GM19240 (cell line): ENCODE measurements around the gene SAMD7.

Experiments
- DNase-seq: peaks from one replicate; pipeline ENCODE4 v3.0.0; 2011; ENCODE audit warnings: low spot score; ENCODE audit not compliant: insufficient read length

Gene SAMD7

DNA sequence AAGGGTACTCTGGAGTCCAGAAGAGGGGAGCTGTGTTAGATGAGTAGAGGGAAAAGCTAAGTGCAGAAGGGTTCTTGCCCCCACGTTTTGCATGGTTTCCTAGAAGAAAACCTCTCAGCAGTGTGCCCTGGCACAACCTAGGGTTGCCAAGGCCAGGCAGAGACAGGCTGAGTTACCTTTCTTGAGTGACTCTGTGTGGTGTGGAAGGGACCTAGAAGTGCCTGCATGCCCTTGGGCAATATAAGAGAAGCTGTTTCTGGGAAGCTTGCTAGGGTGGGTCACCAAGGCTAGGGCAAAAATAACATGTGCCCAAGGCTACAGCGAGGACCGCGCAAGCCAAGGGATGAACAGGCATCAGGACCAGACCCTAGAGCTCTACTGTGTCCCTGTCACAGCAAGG, 3.4 kb upstream of the SAMD7 start:
- DNase-seq: no peak

DNA sequence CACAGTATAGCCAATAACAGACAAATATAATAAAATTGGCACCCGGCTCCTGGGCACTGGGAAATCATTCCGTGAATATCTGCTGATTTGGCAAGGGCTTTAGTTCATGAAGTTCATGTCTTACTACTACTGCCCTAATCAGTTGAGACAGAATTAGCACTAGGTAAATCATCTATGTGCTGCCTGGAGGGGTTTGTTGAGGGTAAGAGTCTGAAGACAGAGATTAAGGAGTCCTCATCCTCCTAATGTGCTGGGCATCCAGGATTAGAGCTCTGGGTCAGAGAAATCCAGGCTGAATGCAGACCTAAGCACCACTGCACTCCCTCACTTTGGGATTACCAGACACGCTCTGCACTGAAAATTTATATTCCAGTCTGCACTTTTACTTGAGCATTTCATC, 2.0 kb downstream of the SAMD7 start:
- DNase-seq: no peak

DNA sequence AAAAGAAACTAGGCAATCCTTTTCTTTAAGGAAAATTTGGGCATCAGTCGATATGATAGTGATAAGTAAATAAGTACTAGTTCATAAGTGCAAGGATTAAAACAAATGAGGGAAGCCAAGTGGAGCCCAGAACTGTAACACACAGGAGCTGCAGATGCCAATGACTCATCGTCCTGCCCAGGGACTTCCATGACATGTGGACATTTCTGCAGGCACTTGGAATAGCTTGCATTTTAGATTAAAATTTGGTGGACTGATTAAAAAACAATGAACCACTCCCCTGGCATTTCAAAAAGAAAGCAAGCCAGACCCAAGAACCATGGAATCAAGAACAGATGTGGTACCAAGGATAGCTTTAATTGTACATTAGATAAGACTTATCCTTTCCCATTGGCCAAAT, 2.9 kb downstream of the SAMD7 start:
- no peak for DNase-seq

DNA sequence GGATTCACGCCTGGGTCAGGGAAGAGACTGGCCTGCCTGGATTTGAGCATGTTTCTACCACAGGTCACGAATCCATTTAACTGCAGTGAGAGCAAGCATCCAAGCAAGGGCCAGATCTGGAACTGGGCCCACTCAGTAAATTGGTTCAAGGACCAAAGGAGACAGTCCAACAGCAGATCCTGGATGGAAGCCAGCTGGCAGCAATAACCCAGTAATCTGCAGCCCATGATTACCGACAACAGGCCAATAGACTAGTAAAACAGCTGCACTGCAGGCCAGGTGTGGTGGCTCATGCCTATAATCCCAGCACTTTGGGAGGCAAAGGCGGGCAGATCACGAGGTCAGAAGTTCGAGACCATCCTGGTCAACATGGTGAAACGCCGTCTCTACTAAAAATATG, 11.8 kb downstream of the SAMD7 start:
- no peak for DNase-seq

DNA sequence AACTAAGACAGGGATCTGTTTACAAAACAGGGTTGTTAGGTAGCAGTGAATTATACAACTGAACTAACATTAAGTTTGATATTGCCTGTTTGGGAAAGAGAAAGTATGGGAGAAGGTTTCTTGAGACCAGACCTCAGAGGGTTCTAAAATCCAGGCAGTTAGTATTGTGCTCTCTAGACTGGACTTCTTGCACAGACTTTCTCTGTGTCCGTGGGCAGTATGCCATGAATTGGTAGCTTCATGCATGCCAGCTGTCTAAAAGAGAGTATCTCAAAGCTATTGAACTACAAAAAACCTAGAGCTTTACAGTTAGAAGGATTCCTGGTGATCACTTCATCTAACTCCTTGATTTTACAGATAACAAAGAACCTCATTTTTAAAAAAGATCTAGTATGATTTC, 12.5 kb downstream of the SAMD7 start:
- no peak for DNase-seq

DNA sequence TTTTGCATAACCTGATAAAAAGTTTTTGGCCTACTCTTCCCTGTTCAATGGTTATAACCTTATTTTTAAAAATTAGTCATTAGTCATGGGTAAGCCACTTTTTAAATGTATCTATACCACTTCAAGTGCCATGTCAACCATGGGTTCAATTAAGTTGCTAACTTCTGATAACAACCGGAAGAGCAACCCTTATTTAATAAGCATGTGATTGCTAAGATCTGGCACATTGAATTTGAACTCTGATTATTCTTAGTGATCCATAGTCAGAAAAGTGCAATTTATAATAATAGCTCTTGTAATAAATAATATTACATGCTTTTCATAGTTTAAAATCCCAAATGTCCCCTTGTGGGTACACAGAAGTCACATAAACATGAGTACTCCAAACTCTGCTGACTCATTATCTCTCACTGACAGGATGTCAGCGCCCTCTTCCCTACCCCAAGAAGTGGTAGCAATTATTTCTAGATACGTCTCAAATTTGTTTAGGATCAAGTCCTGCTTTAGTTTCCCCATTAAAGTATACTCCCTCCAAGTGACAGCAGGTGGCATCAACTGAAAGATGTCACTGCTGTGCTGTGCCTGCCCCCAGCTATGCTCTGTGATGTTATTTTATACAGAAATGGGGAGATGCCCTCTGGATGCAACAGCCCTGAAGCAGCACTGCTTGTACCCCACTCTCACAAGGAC, 18.6 kb downstream of the SAMD7 start:
- DNase-seq: no peak

DNA sequence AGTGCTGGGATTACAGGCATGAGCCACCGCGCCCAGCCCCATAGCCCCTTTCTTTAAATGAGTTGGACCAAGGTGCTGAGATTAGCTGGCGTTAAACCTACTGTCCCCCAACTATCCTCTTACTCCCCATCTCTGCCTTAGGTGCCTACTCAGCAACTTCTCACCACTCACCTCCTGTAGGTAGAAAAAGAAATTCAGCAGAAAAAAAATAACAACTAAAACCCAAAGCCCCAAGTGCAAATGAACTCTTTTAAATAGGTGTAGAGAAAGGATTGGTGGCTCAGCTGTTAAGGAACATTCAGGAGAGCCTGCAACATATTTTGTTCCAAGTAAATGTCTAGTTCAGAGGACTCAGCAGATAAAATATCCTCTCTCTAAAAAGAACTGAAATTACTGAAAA, 19.5 kb downstream of the SAMD7 start:
- no peak for DNase-seq

DNA sequence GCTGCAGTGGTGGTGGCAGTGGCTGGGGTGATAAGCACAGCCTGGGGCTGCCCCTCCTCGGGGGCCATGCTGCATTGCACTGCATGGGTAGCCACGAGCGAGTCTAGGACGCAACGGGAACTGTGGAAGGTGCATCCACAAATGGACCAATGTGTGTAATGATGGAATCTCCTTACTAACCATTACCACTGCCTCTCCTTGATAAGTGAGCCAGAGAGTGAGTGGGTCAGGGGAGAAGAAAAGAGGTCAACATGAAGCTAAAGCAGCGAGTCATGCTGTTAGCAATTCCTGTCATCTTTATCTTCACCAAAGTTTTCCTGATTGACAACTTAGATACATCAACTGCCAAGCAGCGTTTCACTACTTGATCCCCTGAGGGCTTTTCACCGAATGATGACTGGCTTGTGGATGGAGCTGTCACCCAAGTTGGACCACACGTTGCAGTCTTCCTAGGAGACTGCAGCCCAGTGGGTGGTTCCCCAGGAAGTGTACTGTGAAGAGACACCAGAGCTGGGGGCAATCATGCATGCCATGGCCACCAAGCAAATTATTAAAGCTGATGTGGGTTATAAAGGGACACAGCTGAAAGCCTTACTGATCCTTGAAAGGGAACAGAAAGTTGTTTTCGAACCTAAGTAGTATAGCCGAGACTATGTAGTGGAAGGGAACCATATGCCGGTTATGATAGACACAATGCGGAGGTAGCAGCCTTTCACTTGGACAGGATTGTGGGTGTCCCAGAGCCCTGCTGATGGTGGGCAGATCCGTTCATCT, 20.6 kb downstream of the SAMD7 start:
- DNase-seq: peak; percentile 38

DNA sequence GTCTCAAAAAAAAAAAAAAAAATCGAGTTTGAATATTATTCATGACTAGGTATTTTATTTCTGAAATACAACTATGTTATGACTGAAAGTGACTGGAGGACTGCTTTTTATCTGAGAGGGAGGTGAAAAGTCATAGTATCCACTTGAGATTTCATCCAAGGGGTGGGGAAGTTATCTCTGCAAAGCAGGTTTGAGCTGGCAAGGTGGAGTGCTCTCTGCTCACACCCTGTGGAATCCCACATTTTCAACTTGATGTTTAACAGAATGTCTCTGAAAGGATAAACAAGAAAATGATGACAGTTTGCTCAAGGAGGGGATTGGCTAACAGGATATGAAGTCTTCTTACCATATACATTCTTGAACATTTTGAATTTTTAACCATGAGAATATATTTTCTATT, 27.9 kb downstream of the SAMD7 start:
- no peak for DNase-seq

DNA sequence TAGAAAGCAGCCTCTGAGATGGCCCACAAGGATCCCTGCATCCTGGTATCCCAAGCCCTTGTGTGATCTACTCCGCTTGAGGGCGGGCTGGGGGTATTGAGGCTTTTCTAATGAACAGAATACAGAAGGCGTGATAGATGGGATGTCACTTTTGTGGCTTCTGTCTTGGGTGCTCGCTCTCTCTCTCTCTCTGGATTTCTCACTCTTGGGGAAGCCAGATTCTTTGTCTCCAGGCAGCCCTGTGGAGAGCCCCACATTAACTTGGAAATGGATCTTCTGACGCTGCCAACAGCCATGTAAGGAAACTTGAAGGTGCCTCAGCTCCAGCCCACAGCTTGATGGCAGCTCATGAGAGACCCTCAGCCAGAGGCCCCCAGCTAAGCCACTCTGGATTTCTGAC, 28.4 kb downstream of the SAMD7 start:
- DNase-seq: no peak

DNA sequence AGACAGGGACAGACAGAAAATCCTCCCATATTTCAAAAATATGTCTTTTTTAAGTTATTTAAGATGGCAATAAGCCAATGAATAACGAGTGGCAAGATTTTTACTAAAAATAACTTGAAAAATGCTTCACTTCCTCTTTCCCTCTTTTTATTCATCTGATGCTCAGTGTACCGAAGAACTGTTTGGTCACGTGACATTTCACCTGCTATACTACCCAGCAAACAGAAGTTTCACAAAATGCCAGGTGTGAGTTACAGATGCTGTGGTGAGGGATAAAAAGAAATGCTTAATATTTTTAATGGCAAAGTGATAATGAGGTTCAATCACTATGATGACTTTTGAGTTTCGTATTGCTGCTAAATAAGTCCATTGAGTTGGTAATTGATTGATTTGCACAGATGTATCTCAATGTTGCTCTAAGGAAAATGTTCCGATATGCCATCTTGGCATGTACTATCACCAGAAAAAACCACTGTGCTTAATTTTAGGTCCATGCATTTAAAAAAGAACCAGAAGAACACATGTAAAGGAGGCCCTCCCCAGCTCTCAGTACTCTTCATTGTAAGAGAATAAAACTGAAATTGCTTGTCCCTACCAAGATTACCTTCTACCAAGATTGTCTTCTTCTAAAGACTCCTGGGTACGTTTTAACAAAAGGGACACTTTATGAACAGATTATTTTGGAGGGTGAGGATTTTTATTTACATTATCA, 29.3 kb downstream of the SAMD7 start:
- no peak for DNase-seq

DNA sequence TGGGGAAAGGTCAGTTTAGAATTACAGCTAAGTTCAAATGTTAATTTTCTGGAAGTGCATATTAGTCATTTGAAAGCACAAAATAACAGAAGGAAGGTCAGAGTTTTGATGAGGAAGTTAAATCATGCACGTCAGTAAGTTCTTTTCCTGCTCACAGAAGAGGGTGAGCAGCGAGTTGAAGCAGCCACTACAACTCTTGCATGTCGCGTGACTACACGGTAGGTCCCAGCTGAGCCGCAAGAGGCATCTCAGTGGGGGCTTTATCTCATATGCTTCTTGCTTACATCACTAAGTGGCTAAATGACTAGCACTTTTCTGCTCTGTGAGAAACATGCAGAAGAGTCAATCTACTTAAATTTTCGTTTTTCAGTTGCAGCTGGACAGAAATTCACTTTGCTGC, 33.9 kb downstream of the SAMD7 start:
- DNase-seq: peak; percentile 24

DNA sequence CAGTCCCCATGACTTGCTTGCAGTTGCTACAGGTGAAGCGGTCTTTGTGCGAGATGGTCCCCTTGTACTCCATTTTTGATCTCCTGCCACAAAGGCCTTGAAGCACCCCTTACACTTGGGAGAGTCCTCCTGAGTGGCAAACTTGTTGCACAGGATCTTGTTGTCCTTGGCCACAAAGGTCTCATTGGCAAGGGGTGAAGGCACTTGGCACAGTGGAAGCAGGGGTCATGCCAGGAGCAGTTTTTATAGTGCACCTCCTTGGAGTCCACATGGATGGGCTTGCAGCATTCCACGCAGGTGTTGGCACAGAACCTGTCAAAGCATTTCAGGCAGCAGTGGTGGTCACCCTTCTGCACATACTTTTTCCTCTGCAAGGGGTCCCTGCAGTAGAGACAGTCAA, 35.0 kb downstream of the SAMD7 start:
- no peak for DNase-seq

DNA sequence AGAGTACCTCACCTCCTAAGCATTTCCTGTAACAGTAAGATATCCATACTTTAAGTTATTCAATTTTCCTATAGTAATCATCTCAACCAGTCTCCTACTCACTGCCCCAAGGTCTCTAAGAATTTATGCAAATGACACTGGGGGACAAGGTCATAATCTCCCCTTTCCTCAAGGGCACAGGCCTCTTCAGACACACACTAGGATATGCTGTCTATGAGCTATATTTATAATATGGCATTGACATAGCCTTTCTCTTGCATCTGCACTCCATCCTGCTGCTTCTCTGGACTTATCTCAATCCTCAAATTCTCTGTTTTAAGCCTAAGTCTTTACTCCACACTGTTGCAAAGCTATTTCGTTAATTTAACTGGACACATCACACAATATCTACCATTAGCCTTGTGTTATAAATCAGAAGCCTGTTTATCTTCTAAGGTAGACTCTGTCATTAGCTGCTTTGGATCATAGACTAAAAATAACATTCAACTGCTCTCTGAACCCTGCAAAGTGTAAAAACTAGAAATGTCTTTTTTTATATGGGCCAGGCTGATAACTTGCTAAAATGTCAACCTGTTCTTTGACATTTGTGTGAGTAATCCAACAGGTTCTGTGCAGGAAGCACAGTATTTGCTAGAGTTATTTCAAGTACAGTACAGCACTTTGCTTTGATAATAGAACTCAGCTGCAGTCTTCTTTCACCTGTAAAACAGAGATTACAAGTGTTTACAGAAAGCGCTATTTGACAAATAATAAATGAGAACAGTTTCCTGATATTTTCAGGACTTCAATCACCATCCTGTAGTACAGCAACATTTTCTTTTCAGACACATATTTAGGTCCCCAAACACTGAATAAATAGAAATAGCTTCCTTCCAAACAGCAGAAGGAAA, 37.4 kb downstream of the SAMD7 start:
- no peak for DNase-seq

DNA sequence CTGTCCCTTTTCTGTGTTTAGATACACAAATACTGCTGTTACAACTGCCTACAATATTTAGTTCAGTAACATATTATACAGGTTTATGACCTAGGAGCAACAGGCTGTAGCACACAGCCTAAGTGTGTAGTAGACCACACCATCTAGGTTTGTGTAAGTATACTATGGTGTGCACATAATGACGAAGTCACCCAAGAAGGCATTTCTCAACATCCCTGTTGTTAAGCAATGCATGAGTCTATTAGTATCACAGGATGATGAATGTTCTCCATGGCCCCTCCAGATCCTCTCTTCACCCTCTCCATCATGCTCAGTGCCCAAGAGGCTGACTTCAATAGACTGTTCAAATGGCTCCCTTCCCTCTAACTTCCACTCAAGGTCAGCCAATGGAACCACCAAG, 40.7 kb downstream of the SAMD7 start:
- DNase-seq: no peak

DNA sequence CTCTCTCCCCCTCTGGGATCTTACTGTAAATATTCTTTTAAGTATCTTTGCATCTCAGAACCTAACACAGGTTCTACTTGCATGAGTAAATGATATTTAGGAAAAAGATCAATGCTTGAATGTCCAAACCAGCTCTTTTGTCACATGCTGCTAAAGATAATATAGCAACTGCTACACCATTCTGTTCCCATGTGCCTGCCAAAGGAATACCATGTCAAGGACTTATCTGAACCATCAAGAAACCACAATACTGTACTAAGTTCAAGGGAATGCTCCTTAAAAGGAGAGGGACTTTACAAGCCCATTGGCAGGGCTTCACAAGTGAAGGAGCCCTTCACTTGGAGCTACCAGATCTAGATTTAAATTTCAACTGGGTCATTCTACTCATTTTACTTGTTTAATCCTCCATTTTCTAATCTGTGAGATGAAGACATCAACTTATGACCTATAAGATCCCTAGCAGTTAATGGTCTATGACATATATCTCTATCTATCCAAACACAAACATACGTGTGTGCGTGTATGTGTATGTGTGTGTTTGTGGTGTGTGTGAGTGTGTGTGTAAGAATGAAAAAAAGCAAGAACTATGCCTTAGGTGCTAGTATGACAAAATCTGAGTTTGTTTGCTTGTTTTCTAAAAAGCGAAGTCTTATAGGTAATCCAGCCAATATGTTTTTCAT, 42.2 kb downstream of the SAMD7 start:
- no peak for DNase-seq

DNA sequence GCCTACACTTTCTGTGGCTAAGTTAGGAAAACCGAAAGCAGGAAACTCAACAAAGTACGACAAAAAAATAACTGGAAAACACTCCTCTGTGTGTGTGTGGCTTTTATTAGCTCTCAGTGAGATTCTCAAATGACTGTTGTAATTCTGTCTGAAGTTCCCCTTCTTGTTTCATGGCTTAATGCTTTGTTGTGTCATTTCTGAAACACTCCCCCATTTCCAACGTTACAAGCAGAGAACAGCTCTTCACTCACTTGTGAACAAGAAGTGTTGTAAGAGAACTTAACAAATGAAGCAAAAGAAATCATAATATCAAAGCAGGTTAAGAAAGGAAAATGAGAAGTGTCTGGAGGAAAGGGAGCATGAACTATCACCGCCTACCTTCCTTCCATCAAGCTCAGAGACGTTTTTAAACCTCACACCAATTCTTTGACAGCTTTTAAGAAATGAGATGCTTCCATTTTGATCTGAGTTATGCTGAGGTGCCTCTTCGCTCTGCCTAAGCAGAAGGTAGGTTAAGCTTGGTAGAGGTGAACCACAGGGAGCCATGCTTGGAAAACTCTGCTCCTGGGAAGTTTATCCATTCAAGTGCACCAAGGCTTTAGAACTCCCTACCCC, 42.9 kb downstream of the SAMD7 start:
- no peak for DNase-seq

DNA sequence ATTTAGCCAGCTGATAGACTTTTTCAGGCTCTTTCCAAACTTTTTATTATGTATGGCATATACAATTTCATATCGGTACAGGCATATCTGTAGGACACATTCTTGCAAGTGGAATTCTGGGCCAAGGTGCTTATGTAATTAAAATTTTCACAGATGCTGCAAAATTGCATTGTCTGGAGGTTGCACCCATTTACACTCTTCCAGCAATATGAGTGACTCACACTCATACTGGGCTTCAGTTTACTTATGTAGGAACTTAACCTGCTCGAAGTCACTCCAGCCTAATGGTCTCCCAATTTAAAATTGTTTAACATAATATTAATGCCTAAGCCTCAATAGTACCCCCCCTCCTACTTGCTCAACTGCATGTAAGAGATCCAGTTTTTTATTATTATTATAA, 44.0 kb downstream of the SAMD7 start:
- no peak for DNase-seq

DNA sequence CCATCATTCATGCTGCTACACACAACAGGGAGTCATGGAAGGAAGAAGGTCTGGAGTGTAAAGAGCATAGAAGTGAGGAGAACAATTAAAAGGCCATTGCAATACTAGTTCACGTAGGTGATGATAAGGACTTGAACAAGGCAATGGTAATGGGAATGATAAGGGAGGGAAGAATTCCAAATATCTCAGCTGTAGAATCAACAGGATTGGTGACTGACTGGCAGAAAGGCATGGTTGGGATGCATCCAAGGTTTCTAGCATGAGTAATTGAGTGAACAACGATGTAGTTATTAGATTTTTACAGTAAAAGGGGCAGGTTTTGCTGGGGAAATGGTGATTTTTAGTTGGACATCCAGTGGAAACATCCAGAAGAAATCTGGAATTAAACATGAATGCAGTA, 52.8 kb downstream of the SAMD7 start:
- no peak for DNase-seq

DNA sequence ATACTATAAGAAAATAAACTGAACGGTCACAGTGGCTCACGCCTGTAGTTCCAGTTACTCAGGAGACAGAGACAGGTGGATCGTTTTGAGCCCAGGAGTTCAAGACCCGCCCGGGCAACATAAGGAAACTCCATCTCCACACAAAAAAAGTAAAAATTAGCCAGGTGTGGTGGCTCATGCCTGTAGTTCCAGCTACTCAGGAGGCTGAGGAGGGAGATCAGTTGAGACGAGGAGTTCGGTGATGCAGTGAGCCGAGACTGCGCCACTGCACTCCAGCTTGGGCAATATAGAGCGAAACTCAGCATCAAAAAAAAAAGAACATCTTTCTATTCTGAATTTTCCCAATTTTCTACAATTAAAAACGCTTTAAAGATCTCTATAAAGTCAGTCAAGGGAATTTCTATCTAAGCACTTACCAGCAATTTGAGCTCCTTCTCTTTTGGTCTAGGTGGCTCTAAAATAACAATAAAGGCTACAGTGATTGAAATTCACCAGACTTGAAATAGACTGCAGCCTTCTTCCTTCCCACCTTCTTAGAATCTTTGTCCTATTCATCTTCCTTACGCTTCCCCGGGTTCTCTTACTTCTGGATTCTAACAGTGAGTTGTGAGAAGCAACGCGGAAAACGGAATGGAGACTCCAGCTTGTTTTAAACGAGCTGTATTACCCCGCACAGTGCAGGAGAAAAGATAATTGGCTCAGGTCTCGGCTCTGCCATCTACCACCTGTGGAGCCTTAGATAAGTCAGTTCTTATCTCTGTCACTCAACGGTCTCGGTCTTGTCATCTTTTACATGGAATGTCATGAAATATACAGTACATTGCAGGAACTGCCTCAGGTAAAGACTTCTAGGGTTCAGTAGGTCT, 54.4 kb downstream of the SAMD7 start:
- no peak for DNase-seq
